Measurements from ENCODE around the gene CADM2.

Gene CADM2

DNA sequence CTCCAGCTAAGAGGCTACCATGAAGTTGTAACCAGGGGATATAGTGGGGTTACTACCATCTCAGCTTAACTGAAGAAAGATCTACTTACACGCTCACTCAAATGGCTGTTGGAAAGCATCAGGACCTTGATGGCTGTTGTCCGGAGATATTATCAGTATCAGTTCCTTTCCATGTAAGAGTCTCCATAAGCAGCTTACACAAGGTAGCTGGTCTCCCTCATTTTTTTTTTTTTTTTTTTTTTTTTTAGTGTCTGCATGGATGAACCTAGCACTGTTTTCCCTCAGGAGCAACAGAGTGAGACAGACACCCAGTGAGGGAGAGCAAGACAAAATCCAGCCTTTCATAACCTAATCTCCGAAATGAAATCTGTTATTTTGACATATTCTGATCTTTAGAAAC, 230.9 kb downstream of the CADM2 start:
- no peak for DNase-seq (ENCODE audit: low read depth)

GRCh38 chr3:85193565-85193964, 234.8 kb downstream of the CADM2 start:
- DNase-seq (ENCODE audit: low read depth) = no peak

DNA sequence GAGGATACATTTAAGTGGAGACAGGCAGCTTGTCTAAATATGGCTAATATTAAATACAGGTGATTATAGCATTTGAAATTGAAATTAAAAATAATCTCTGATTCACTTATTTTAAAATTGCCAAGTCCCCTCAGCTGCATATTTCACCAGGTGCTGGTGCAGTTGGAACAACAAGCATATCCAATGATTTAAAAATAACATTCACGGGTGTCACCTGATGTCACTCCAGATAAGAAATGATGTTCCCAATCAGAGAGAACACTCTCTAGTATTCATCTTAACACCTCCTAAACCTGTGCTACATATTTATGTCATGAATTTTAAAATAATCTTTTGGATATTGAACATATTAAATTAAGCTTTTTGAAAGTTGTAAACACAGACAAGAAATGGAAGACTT, 249.9 kb downstream of the CADM2 start:
- no peak for DNase-seq (ENCODE audit: low read depth)

GRCh38 chr3:85210540-85210939, 251.8 kb downstream of the CADM2 start:
- DNase-seq (ENCODE audit: low read depth) = no peak

DNA sequence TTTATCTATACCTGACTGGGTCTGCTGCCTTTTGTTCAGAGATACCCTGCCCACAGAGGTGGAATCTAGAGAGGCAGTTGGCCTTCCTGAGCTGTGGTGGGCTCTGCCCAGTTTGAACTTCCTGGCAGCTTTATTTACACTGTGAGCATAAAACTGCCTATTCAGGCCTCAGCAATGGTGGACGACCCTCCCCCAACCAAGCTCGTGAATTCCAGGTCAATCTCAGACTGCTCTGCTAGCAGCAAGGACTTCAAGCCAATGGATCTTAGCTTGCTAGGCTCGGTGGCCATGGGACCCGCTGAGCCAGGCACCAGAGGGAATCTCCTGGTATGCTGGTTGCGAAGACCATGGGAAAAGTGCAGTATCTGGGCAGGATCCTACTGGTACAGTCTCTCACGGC, 270.2 kb downstream of the CADM2 start:
- no peak for DNase-seq (ENCODE audit: low read depth)

GRCh38 chr3:85244091-85244490, 285.3 kb downstream of the CADM2 start:
- no peak for DNase-seq (ENCODE audit: low read depth)

- DNase-seq (ENCODE audit: low read depth) = no peak
Measured at GRCh38 chr3:85244519-85244918, 285.7 kb downstream of the CADM2 start.

- no peak for DNase-seq (ENCODE audit: low read depth)
Measured at GRCh38 chr3:85251766-85252165, 293.0 kb downstream of the CADM2 start.

DNA sequence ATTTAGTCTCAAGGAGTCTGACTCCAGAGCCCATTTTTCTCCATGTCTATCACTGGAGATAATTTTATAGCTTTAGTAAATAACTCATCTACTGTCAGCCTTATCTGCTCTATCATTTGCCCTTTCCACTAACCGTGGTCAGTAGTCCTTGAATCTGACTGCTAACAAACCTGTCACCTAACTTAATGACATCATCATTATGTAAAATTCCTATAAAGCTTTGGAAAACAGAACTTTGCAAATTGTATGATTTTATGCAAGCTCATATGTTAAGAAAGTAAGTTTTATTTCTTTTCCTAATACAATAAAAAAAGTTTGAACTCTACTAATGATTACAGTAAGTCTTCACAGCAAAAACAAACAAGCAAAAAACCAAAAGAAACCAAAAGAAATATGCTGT, 293.9 kb downstream of the CADM2 start:
- no peak for DNase-seq (ENCODE audit: low read depth)

DNA sequence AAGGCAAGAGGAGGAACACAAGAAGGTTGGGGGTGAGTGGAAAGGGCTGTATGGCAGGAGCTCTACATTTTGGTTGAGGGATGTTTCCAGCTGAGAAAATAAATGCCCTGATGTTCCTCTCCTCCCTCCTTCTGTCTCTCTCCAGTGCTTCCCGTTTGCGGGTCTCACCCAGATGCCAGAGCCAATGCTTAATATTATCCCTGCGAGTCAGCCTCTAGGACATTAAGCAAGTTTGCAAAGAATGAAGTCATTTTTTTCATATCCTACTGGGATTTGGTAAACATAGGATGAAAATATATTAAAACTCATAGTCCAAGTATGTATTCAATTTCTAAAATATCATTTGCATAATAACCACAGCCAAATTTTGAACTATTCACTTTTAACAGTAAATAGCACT, 295.9 kb downstream of the CADM2 start:
- DNase-seq (ENCODE audit: low read depth) = no peak

DNA sequence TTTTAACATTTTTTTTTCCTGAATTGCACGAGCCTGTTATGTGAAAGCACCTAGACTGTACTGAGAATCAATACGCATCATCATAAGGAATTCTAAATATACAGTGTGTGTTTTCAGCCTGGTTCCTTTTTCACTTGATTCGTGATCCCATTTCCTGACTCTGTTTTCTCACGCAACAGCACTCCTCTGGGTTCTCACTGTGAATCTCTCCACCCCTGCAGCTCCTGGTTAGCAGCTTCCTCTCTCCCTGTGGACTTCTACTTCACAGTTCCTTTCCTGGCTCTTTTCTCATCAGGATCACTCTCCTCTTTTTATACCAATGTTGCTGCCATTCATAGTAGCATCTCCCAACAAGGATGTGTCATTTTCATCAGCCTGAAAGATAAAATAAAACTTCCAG, 297.2 kb downstream of the CADM2 start:
- no peak for DNase-seq (ENCODE audit: low read depth)

DNA sequence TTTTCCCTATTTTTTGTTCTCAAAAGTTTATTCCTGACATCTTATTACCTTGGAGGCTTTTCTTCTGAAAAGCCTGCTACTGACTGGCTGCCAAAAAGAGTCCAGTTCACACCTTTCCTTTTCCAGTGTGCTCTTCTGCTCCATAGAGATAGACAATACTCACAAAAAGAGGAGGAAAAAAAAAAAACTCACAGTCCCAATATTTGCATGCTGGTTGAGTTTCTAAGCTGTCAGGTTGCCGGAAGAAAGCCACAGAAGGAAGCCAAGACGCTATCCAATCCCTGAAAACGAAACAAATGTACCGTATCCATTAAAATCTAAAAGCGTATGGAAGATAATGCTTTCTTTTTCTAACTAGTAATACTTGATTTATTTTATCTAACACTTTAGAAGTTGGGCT, 299.5 kb downstream of the CADM2 start:
- DNase-seq (ENCODE audit: low read depth) = no peak

GRCh38 chr3:85258819-85259218, 300.0 kb downstream of the CADM2 start:
- no peak for DNase-seq (ENCODE audit: low read depth)

DNA sequence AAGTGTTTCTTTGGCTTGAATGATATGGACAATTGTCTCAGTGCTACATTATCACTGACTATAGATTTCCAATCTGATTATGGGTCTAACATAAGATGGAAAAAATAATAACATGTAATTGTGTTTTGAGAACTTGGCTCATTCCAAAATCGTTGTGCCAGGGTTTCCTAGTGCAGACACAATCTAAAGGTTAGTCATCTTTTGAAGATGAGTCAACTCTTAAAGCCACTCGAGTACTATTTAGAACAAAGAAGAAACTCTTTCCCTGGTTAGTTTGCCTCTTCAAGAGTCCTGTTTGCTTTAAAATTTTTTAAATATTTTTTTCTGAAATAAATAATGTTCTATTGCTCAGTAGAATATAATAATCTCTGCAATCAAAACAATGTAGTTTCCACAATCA, 301.0 kb downstream of the CADM2 start:
- DNase-seq (ENCODE audit: low read depth) = no peak

GRCh38 chr3:85264381-85264780, 305.6 kb downstream of the CADM2 start:
- DNase-seq (ENCODE audit: low read depth) = no peak

- no peak for DNase-seq (ENCODE audit: low read depth)
Measured at GRCh38 chr3:85270488-85270887, 311.7 kb downstream of the CADM2 start.

DNA sequence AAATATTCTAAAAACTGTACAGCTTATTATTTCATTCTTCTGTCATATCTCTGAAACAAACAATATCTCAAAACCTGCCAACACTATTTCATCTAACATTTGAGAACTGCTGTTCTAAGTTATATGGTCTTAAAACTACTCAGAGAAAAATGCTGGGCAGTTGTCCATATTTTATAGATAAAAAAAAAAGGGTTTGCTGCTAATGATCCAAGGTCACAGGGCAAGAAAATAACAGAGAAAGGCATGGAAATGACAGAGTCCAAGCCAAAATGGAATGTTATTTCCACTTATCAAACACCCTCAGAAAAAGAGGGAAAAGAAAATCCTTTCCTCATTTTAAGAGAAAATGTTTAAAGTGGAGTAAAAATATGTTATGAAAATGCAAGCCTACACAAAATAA, 313.1 kb downstream of the CADM2 start:
- no peak for DNase-seq (ENCODE audit: low read depth)

DNA sequence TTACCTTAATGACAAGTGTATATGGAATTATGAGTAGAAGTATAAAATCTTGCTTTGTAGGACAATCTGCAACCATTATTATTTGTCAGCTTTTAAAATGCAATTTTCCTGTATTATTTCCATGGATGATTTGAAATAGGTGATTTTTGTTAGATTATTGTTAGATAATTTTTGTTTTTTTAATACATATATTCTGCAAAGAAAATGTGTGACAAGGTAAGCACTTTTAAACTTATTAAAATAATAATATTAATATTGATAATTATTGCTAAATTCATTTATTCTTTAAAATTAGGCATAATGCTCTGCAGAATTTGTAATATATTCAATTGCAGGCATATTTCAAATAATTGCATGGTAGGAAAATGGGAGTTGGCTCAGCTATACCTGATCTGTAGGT, 329.5 kb downstream of the CADM2 start:
- DNase-seq (ENCODE audit: low read depth) = no peak

- no peak for DNase-seq (ENCODE audit: low read depth)
Measured at GRCh38 chr3:85297291-85297690, 338.5 kb downstream of the CADM2 start.

GRCh38 chr3:85298032-85298431, 339.2 kb downstream of the CADM2 start:
- no peak for DNase-seq (ENCODE audit: low read depth)

DNA sequence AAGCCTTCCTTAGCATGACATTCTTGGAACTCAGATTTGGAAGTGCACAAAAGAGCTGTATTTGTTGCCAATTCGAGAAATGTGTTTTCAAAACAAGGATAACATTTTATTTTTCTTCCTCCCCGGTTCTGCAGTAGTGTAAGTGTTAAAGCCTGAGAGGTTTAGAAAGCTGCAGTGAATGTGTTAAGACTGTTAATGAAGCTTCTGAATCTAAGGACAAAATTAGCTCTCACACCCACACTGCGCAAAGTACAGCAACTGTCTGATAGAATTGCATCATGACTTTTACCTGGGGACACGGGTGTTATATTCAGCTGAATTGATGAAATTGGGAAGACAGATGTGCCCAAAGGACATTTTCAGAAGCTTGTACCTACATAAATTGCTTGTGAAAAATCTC, 344.4 kb downstream of the CADM2 start:
- DNase-seq (ENCODE audit: low read depth) = no peak

GRCh38 chr3:85304360-85304964, 345.7 kb downstream of the CADM2 start:
- DNase-seq (ENCODE audit: low read depth) = no peak

DNA sequence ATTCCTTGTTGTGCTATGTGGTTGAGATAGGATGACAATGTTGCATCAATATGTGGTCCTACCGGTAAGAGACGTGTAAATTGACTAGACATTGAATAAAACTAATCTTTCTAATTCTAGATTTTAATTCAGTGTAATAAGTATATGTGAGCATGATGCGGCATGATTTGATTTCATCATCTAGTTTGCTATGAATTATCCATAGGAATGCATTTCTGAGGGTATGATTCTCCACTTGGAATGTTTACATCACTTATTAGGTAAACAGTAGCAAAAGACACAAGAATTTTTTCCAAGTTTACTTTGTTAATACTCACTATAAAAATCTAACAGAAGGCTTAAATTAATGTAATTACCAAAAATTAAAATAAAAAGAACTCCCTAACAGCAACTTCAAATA, 353.5 kb downstream of the CADM2 start:
- no peak for DNase-seq (ENCODE audit: low read depth)

- no peak for DNase-seq (ENCODE audit: low read depth)
Measured at GRCh38 chr3:85313380-85313779, 354.6 kb downstream of the CADM2 start.

DNA sequence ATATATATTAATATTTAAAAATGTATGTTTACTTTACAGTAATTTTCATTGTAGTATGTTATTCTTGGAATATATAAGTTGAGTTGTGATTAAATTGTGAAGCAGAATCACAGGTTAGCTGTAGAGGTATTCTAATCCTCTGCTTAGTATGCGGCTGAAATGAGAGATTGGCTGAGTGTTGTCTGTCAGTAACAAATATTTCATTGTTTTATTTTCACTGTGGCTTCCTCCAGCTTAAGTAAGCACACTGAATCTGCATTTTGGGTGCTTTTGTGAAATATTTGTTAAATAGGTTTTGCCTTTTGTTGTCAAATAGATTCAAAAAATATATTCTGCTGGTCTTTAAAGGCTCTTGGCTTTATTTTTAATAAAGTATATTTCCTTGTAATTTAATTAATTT, 357.5 kb downstream of the CADM2 start:
- no peak for DNase-seq (ENCODE audit: low read depth)
